GOT3 (cell line): ENCODE data around the gene SURF4.
"Not testable (repeated sequence)": the region's sequence is repeated elsewhere in the genome, so short reads cannot be mapped to it uniquely, and the experiment has no call there.

Experiments
- DNase-seq: peaks from one replicate; lab custom pipeline; 2025; ENCODE audit warnings: mixed read lengths; lab: John Stamatoyannopoulos, UW

Gene SURF4

DNA sequence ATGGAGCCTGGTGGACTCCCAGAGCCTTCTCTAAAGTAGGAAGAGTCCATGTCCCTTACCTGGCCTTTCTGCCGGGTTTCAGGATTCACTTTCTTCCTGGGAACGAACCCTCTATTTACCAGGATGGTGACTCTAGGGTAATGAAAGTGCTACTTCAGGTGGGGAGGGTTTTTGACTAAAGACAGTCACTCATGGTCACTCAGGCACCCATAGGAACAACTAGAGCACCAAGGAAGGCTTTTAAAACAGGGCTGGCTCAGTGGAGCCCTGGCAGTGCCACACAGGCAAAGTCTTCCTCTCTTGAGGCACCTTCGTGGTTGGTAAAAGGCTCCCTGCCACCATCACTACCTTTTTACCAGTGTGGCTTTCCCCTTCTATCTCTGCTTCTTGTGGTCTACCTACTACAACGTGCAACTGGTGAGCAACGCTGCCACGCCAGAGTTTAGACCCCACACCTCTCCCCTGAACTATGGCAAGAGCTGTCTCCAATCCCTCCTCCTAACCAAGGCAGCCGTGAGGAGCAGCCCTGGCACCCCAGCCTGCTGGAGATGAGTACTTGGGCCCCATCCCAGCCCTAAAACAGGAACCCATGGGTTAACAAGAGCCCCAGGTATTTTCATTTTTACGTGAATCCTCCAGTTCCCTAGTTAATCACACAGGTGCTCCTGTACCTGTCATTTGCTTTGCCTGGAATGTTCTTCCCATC is 23.1 kb downstream of the SURF4 start:
- DNase-seq, result no peak

DNA sequence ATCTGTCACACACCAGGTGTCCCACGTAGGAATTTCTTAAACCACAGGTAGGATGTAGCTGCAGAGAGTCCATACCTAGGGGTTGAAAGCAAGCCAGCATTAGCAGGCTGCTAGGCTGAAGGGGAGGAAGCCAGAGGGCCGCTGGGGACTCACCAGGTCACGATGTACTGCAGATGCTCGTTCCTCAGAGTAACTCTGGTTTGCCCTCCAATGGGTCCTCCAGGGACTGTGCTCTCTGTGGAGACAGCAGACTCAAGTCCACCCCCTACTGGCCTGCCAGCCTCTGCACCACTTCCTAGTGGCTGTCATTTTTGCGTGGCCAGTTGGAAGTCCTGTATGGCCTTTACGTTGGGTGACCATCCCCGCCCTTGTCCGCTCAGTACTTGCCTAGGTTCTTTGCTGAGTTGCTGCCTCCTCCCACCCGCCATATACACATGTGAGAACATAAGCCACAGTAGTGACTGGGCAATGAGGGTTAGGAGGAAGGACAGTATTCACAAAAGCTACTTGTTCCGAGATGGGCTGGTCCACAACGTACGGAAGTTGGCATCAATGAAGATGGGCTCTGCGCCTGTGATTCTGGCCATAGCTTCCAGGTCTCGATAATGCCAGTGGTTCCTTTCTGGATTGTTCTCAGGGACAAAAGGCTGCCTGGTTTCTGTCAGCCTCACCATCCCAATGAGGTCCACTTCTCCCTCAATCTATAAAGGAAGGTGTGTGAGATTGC is 23.8 kb downstream of the SURF4 start:
- DNase-seq, result no peak

DNA sequence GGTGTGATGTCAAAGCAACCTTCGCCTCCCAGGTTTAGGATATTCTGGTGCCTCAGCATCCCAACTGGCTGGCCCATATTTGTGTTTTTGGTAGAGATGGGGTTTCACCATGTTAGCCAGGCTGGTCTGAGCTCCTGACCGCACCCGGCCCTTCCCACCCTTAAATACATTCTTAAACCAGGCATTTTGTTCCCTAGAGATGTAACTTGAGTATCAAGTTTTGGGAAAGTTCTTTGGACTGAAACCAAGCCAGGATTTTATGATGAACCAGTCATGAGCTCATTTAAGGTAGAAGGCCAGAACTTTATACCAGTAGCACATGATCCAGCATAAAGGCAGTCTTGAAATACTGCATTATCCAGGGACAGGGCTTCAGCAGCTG is 24.3 kb downstream of the SURF4 start:
- DNase-seq, result no peak

DNA sequence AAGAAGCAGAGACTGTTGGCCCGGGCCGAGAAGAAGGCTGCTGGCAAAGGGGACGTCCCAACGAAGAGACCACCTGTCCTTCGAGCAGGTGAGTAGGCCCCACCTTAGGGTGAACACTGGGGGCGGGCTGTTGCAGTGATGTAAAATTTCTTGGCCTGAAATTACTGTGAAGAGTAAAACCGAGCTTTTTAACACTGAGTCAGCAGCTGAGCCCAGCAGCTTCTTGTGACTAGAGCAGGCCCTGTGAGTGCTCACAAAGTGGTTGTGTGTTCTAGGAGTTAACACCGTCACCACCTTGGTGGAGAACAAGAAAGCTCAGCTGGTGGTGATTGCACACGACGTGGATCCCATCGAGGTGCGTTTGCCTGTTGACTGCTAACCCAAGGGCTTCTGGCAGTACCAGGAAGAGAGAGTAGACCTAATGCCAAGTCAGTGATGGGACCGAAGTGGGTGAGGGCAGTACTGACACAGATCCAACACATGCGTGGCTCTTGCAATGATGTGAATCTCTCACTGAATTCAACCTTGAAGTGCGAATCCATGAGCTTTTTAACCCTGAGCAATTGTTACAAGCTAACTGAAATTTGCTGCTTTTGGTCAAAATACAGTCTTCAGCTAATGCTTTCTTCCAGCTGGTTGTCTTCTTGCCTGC is 25.8 kb downstream of the SURF4 start:
- DNase-seq, result no peak

DNA sequence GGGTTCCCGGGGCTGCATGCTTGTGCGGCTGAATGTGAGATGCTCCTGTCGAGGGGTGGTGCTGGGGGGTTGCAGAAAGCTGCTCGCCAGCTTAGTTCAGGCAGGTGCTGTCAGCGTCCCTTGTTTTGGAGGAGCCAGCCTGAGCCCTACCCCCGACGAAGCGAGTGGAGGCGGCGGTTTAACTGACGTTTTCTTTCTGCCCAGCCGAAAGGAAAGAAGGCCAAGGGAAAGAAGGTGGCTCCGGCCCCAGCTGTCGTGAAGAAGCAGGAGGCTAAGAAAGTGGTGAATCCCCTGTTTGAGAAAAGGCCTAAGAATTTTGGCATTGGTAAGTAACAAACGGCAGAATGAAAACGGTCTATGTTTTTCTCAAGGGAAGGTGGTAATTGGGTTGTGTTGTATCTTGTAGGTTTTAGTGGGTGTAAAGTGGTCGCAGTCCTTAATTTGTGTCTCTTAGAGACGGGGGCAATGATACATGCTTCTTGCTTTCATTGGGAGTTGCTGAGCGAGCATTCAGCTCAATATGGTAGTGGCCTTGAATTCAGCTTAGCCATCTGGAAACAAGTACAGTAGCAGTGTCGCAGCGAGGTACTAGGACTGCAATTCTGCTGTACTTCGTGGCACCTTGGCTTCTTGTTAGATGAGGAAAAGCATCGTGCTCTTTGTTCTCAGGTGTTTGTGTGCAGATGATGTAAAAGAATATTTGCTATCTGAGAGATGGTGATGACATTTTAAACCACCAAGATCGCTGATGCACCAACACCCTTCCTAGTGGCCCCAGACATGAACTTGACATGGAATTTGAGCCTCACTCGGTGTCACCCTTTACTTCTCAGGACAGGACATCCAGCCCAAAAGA is 26.9 kb downstream of the SURF4 start:
- no peak for DNase-seq

DNA sequence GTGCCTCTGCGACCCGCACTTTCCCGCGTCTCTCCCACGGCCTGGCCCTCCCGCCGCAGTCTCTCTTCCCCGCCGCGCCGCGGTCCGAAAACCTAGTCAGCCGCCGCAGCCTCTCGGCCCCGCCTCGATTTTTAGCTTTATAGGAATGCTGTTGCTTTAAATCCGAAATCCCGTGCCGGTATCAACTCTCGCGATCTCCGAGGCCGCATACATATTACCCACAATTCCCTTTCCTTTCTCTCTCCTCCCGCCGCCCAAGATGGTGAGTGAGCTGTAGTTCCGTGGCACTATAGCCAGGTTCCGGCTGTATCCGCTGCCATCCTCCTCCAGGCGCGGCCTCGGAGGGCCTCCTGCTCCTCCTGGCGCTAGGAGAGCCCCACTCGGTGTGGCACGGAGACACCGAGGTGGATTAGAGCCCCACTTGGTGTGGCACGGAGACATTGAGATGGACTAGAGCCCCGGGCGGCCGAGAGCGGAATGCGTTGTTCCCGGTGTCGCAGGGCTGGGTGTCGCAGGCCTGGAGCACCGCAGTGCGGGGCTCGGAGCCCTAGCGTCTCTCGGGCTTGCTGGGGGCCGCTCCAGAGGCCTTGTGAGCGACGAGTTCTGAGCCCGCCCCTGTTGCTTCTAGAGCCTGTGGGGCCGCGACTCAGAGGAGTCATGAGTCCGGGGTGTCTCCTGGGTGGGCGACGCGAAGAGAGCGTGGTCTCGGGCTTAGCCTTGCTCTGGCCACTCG is 27.7 kb downstream of the SURF4 start, which contains the start of the genes MED22 and RPL7A:
Gene MED22 (minus strand): TSS at position 147 of the 733 bp plus-strand sequence. CDS start 1,469 bp downstream, outside the sequence.
Gene RPL7A (plus strand): TSS at position 234 of the 733 bp plus-strand sequence. CDS start 26 bp downstream, at position 260.
- peak; percentile 79 for DNase-seq

DNA sequence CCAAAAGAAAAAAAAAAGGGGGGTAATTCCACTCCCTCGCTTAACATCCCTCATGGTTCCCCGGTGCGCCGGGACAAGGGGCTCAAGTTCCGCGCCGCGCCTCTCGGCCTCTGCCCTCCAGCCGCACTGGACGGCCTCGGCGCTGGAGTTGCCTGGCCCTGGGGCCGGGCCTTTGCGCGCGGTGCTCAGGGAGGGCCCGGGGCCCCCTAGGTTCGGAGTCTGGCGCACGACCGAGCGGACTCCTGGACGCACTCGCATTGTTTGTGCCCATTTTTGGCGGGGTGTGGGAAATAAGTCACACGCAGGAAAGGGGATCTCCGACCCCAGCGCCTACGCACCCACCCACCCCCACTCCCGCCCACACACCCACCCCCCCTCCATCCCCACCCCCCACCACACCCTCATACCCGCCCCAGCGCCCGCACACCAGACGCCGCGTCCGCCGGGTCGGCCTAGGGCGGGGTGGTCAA is 28.3 kb downstream of the SURF4 start:
- no peak for DNase-seq

DNA sequence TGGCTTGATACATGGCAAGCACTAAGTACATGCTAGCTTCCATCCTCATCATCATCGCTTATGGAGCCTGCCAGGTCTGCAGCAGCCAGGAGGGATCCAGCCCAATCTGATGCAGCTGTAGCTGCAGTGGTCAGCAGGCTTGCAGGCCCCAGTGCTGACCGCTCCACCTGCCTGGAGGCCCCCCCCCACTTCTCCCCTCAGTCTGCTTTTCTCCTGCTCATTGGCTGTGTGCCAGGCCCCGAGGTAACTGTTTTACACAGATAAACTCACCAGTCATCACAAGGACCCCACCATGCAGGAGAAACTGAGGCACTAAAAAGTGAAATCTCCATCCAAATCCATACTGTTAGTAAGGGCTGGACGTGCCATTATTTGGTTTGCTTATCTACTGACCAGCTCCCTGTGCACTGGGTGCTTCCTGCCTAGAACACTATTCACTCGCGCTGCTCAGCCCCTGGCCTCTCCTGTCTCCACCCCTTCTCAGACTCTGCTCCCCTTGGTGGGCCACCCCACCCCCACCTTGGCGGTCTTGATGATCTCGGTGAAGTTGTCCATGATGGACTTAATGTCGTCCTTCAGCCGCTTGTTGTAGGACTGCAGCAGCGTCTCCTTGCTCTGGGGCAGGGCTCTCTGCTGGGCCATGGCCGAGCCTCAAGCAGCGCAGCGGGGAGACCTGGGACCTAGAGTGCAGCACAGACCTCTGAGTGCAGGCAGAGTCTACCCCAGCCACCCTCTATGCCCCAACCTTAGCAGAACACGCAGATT is 29.7 kb downstream of the SURF4 start:
- DNase-seq, result no peak

DNA sequence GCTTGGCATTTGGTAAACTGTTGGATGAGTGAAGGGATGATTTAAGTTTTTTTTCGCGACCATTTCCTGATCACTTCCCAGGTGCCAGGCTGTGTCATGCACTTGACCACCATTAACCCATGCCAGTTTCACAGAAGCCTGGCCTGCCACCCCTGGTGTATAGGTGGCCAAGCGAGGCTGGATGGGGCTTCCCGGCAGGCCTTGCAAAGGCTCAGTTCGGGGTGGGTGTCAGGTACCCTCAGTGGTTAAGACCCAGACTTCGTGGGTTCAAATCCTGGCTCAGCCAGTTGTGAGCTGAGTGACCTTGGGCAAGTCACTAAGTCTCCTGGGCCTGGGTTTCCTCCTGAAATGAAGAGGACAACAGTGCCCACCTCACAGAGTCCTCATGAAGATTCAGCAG is 30.3 kb downstream of the SURF4 start:
- no peak for DNase-seq

DNA sequence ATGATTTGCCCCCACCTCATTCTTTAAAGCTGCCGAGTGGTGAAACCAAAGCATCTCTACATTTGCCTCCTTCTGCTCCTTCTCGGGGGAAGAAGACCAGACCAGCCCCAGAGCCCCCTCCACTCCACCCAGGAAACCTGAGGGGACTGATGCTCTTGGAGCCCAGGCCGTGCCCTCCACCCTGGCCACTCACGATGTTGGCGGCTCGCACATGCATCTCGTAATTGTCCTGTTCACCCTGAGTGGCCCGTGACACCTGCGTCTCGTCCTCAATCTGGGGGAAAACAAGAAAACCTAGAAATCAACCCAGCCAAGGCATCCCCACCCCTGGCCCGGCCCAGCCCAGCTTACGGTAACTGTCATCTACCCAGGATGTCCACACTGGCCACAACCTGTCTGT is 30.9 kb downstream of the SURF4 start:
- no peak for DNase-seq

DNA sequence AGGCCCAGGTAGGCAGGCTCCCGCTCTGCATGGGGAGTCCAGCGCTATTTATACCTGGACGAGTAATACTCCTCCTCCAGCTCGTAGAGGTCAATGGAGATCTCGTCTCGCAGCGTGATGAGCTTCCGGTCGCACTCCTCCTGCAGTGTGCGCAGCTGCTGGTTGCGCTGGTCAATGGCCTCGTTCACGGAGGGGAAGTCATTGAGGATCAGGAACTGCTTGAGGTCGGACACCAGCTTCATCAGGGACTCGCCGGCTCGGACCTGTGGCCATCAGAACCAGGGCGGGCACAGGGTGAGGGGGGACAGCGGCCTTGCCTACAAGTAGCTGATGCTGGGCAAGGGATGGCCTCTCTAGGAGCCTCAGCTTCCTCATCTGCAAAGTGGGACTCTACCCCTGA is 31.8 kb downstream of the SURF4 start:
- no peak for DNase-seq

DNA sequence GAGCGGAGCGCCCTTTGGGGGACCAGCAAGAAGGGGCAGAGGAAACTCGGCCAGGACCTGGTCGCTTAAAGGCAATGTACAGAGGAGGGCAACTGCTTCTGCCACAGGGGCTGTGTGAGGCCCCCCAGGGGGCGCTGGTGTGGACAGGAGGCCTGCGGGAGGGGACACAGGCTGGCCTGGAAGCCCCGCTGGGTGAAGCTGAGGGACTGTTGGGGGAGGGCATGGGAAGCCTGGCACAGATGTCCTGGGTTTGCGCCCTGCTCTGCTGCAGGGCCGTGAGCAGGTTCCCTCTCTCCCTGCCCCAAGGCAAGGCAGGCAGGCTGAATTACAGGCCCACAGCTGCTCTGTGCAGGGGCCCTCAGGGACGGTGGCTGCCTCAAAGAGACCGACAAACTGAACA is 33.3 kb downstream of the SURF4 start:
- no peak for DNase-seq

DNA sequence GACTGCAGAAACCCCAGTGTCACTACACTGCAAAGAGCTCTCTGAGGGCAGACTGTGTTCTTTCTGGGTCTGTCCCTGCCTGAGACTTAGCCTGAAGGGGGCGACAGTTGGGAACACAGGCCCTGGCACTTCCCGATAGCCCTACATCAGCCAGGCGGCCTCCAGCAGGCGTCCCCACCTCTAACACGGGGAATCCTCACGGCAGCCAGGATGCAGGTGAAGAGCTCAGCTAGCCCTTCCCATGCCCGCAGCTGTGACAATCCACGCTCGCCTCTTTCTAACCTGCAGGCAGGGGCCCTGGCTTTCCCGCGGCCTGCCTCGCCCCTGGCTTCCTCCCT is 33.8 kb downstream of the SURF4 start:
- no peak for DNase-seq

DNA sequence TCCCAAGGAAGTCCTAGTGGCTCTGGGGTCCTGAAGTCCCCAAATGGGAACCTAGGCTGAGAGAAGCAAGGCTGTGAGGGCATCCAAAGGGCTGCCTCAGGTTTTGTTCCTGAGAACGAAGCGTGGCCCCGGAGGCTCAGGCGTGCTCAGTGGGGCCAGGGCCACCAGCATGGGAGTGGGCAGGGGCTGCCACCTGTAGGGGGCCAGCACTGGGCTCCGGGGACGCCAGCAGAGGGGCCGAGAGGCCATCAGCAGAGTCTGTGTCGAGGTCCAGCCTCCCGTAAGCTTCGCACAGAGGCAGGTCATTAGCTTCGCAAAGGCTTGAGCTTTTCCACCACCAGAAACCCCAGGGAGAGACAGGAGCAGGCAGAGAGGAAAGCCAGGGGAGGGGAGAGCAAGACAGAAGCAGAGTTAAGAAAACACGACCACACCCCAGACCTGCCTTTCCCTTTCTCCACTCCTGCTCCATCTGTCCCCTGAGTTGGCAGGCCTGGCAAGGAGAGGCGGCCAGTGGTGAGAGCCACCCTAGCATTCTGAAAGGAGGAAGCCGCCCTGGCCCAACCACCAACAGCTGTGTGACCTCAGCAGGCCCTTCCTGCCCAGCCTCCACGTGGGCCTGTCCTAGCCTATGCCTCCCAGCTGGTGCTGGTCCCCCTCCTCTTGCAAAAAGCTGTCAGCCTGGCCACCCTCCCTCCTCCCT is 34.3 kb downstream of the SURF4 start:
- no peak for DNase-seq

DNA sequence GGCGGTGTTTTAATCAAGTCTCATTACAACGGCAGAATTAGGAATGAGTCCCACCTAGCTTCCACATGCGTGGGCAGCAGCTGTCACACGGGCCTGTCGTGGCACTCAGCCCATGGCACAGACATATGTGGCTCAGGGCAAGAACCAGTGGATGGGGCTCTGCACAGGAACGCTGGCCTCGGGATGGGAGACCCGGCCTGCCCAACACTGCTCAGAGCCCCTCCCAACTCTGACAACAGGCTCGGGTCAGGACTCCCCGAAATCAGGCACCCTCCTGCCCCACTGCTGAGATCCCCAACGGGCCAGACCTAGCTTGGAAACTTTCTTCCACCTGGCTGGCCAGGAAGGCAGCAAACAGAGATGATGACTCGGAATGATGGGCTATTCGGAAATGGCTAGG is 34.9 kb downstream of the SURF4 start:
- no peak for DNase-seq

DNA sequence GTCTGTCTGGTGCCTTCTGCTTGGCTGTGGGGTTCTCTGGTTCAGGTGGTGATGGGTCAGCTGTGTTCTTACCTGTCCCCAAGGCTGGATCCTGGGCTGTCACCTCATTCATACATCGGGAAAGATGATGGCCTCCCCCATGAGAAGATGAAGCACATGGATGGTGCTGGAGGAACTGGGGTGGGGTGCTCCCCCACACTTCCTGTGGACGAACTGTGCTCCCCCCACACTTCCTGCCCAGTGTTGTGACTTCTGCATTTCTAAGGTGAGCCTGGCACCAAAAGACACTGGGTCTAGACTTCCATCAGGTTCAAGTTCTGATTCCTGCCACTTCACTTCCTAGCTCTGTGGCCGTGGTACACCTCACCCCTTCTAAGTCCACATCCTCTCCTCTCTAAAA is 35.6 kb downstream of the SURF4 start:
- no peak for DNase-seq

DNA sequence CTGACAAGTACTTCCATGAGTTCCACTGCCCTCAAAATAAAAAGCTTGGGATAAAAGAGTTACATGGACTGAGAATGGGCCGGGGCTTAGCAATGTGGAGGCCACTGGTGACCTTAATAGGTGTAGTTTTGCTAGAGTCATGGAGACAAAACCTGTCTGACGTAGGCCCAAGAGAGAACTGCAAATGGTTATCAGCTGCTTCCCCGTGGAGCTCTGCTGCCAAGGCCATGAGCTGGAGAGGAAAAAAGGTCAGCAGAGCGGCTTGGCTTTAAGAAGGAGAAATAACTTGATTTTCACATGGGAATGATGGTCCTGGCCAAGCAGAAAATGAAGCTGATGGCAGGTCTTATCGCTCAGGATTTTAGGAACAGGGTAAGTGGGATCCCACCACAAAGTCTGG is 36.2 kb downstream of the SURF4 start:
- DNase-seq, result no peak

DNA sequence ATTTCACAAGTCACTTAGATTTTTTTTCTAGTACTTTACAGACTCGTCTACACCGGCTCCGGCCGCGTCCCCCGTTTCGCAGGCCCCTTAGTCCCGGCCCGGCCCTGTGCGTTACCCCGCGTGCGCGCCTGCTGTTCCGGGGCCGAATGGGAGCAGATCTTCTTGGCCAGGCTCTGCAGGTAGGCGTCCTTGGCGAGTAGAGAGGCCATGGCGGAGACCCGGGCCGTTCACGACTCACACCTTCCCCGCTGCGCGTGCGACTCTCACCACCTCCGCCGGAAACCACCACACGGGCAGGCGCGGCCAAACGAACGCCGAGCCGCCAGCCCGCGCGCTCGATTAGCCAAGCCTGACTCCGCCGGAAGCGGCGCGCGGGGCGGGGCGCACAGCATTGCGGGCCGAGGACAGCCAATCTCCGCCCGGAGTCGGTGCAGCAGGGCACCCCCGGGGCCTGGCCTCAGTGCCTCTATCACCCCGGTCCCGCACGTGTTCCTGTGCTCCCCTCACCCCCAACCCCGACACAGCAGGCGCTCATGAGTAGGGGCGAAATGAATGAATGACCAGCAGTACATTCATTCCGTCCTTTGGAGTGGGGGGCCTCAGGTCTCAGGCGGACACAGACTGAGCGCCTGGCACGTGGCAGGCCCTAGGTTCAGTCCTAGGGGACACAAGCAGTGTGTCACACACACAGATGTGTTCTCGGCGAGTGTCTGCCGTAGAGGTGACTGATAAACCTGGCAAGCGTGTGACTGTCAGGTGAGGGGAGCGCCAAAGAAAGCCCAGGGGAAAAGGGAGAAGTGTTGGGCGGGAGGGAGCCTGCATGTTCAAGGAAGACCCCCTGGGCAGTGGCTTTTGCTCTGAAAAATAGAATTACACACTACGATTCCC is 39.7 kb downstream of the SURF4 start, which contains the start of gene SURF6:
Gene SURF6 (minus strand): TSS at position 265 of the 888 bp plus-strand sequence. CDS start 56 bp downstream, at position 209.
- peak; percentile 77 for DNase-seq

DNA sequence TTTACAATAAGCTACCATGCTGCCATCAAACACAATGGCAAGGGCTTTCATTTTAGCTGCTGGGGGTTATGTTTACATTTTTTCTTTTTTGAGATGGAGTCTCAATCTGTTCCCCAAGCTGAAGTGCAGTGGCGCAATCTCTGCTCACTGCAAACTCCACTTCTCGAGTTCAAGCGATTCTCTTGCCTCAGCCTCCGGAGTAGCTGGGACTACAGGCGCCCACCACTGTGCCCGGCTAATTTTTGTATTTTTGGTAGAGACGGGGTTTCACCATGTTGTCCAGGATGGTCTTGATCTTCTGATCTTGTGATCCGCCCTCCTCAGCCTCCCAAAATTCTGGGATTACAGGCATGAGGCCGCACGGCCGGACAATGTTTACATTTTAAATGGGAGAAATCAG is 41.0 kb downstream of the SURF4 start:
- not testable (repeated sequence) for DNase-seq
